Coronary artery (tissue), 2 donors: ENCODE data around the gene TSPAN5.

Source experiments
- DNase-seq: peaks from one replicate; pipeline ENCODE4 v3.0.0-alpha.2; 2017; ENCODE audit warnings: low spot score
- H3K27ac ChIP-seq, 2 donors: fragments of 200-600 bp; sonication (generic); one replicate each; pipeline ENCODE4 v1.5.1; 2016 to 2019
- H3K4me3 ChIP-seq: fragments of 200-600 bp; sonication (generic); 2 replicates; pipeline ENCODE4 v1.5.1; 2016; ENCODE audit warnings: mild to moderate bottlenecking, moderate library complexity
- TF ChIP-seq, protein P1 (sequence below): fragments of 200-600 bp; sonication (generic); IDR thresholded peaks from one replicate; pipeline ENCODE4 v1.5.1; 2019; ENCODE audit warnings: antibody characterized with exemption

The TSPAN5 gene

DNA sequence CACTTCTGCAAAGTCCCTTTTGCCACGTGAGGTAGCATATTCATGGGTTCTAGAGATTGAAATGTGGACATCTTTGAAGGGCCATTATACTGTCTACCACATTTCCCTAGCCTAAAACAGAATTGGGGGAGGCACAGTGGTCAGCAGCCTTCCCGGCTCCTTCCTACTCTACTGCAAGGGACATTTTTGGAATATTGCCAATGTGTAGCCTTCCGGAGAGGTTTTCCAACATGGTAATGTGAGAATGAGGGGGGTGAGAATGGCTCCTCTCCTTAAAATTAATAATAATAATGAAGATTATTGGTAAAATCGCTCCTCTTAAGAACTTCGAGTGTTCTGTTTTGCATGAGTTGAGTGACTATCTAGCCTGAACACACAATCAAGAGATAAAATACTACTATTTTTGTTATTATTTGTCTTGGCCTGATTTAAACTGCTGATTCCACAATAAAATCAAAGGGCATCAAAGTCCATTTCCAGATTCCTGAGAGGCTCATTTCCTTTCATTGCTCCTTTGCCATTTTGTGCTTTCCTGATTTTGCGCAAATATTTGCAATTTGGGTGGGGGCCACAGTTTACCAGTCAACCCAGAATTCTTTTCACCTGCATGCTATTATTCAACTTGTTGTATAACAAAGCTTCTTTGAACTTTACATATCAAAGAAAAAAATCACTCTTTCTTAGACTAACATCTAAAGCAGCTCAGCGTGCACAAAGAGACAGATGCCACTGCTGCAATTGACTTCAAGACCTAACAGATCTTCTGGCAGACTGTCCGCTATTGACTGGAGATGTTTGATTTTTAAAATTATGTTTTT, 27.0 kb upstream of the TSPAN5 start:
- TF ChIP-seq, protein P1, sequence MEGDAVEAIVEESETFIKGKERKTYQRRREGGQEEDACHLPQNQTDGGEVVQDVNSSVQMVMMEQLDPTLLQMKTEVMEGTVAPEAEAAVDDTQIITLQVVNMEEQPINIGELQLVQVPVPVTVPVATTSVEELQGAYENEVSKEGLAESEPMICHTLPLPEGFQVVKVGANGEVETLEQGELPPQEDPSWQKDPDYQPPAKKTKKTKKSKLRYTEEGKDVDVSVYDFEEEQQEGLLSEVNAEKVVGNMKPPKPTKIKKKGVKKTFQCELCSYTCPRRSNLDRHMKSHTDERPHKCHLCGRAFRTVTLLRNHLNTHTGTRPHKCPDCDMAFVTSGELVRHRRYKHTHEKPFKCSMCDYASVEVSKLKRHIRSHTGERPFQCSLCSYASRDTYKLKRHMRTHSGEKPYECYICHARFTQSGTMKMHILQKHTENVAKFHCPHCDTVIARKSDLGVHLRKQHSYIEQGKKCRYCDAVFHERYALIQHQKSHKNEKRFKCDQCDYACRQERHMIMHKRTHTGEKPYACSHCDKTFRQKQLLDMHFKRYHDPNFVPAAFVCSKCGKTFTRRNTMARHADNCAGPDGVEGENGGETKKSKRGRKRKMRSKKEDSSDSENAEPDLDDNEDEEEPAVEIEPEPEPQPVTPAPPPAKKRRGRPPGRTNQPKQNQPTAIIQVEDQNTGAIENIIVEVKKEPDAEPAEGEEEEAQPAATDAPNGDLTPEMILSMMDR: no peak
- H3K27ac ChIP-seq: no peak overlapping the region
- H3K4me3 ChIP-seq: no peak overlapping the region
- DNase-seq: no peak

DNA sequence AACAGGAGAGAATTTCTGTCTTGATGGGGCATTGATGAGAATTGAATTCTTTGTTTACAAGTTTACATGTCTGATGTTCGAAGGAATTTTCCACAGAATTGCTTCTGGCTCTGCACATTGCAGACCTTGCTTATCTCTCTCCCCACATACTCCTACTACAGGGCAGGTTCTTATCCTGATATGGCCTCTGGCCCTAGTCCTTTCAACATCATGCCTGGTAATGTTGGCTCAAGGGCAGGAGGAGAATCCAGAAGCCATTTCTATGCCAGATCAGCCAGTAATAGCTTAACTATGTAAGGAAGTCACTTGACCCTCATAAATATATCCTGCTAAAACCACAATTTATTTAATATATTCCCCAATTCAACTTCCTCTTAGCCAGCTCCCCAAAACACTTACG, 24.3 kb upstream of the TSPAN5 start:
- DNase-seq: no peak
- TF ChIP-seq, protein P1: no peak
- Histone ChIP-seq H3K4me3 (no peak overlapping the region), H3K27ac (no peak overlapping the region)

DNA sequence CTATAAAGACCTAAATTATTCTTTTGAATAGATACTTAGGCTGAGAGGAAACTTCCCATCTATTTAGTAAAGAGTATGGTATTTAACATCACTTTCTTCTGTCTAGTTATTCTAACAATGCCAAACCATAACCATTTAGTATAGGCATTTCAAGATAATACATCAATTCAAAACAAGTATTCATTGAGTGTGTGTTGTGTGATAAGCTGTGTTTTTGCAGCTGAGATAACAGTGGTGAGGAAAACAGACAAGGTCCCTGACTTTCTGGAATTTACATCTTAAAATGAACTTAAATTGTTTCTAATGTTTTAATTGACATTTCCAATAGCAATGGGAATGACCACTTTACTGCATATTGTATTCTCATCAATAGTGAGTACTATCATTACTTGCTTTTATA, 22.4 kb upstream of the TSPAN5 start:
- TF ChIP-seq, protein P1: no peak
- Histone ChIP-seq H3K27ac (no peak overlapping the region), H3K4me3 (no peak overlapping the region)
- no peak for DNase-seq

DNA sequence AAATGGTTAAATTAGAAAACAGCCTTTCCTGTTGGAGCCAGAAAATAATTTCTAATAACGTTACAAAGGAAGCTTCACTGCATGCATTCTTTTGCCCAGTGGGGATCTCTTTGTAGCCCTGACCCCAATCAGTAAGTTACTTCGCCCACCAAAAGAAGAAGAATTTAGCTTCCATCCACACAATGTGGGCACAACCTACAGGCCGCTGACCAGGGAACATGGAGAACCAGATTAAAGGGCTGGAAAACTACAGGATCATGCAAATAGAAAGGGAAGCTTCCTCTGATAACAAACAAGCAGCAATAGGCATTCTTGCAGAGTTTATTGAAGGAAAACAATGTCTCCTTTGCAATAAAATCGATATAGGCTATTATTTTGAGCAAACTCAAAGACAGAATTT, 21.3 kb upstream of the TSPAN5 start:
- no peak overlapping the region for H3K4me3 ChIP-seq
- DNase-seq: no peak
- TF ChIP-seq, protein P1: no peak
- H3K27ac ChIP-seq: no peak overlapping the region

DNA sequence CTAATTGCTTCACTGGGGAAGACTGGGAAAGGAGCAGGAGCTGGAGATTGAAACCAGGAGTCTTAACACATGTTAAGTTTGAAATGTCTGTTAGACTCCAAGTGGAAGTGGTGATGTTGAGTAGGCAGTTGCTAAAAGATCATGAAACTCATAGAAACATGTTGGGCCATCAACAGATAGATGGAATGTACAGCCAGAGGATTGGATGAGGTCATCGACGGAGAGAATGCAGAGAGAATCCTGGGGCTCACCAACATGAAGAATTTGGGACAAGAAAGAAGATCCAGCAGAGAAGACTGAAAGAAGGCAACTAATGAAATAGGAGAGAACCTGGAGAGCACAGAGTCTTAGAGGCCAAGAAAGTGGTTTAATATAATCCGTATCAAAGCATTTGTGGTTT, 19.4 kb upstream of the TSPAN5 start:
- Histone ChIP-seq H3K4me3 (no peak overlapping the region), H3K27ac (no peak overlapping the region)
- no peak for DNase-seq
- TF ChIP-seq, protein P1: no peak

DNA sequence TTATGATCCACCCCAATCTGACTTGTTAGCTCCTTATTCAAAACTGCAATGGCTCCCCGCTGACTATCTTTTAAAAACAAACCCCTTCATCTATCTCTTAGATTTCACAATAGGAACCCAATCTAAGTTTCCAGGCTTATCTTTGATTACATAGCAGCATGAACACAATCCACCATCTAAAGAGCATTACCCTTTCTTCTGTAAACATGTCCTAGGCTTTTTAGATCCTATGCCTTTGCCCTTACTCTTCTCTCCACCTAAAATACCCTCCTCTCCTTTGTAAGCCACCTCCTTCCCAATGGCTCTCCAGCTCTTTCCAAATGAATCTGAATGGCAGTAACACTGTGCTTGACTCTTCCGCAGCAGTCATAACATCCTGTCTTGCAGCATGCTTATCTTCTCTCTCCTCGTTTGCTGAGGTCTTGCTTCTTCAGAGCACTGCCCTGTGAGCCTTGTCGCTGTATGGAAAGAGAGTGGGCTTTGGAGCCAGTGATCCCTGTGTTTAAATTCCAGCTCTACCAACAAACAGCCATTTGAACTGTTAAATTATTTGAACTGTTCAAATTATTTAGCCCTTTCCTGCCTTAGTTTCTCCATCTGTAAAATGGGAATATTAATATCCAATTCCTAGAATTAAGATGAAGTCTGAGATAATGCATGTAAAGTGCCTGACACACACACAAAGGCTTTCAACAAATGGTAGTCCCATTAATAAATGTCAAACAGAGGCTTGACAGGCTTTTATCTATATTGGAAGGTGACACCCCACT, 16.2 kb upstream of the TSPAN5 start:
- Histone ChIP-seq H3K27ac (no peak overlapping the region), H3K4me3 (no peak overlapping the region)
- TF ChIP-seq, protein P1: no peak
- no peak for DNase-seq
